B cell (primary cell): ENCODE data around the gene TAAR6. TPM values are rescaled to one million over a fixed set of nuclear protein-coding genes. Genes with fewer than 3 reads are reported as not detected.
"Not testable (repeated sequence)": the region's sequence is repeated elsewhere in the genome, so short reads cannot be mapped to it uniquely, and the experiment has no call there.

ENCODE experiments used
- ATAC-seq: fragments of 200-7000 bp; cut with Tn5 transposase; one replicate; pipeline ENCODE4 v1.10.0; 2021; ENCODE audit warnings: low read depth, mild to moderate bottlenecking, moderate number of reproducible peaks, moderate library complexity
- CTCF ChIA-PET: fragments of 350-600 bp; sonication (Branson Sonifier 250); formaldehyde crosslinking; loops from one replicate; lab custom pipeline; 2021; ENCODE audit warnings: antibody characterized with exemption, inconsistent platforms; lab: Charles Lee
- POLR2A ChIA-PET: fragments of 350-600 bp; sonication (Branson Sonifier 250); formaldehyde crosslinking; loops from one replicate; lab custom pipeline; 2021; ENCODE audit warnings: antibody characterized with exemption; lab: Charles Lee
- DNase-seq: peaks from one replicate; pipeline ENCODE4 v3.0.0; 2013
- H2AFZ ChIP-seq: 2 replicates; pipeline ENCODE4 v1.6.1; 2012; ENCODE audit warnings: mild to moderate bottlenecking, low read depth, low read length; ENCODE audit not compliant: insufficient read depth, poor library complexity, severe bottlenecking
- H3K27ac ChIP-seq, 2 donors: 1 replicate in 1 of 2; 2 replicates in 1 of 2; pipeline ENCODE4 v1.5.1; 2012 to 2013; ENCODE audit warnings: low read length in 2 of 2, mild to moderate bottlenecking in 2 of 2, moderate library complexity in 1 of 2
- H3K27me3 ChIP-seq, 4 experiments: fragments of 200-600 bp in 1 of 4; sonication (generic) in 1 of 4; replicated peaks in 1 of 4; 1 replicate in 2 of 4; 2 replicates in 2 of 4; pipeline versions ENCODE4 v1.6.1 to v1.7.0; 2013 to 2016; ENCODE audit warnings: low read length in 3 of 4, mild to moderate bottlenecking in 2 of 4, mixed read lengths in 1 of 4, moderate library complexity in 1 of 4; ENCODE audit not compliant: insufficient read depth in 4 of 4, control insufficient read depth in 3 of 4; ENCODE audit errors: control extremely low read depth in 1 of 4
- H3K36me3 ChIP-seq, 2 experiments: replicated peaks in 1 of 2; 1 replicate in 1 of 2; 2 replicates in 1 of 2; pipeline versions ENCODE4 v1.6.1 to v1.7.1; 2013; ENCODE audit warnings: low read length in 1 of 2; ENCODE audit not compliant: insufficient read depth in 2 of 2, control insufficient read depth in 1 of 2; ENCODE audit errors: control extremely low read depth in 1 of 2, extremely low read depth in 1 of 2
- H3K4me1 ChIP-seq, 2 donors: fragments of 200-600 bp in 1 of 2; sonication (generic) in 1 of 2; 1 replicate in 1 of 2; 2 replicates in 1 of 2; pipeline versions ENCODE4 v1.5.1 to v1.6.1; 2013 to 2017; ENCODE audit warnings: low read length in 2 of 2; ENCODE audit not compliant: control insufficient read depth in 2 of 2, insufficient read depth in 2 of 2
- H3K4me2 ChIP-seq: replicated peaks from 2 replicates; pipeline ENCODE3; 2012; ENCODE audit warnings: mild to moderate bottlenecking, low read depth, low read length; ENCODE audit not compliant: poor library complexity, severe bottlenecking
- H3K4me3 ChIP-seq, 5 experiments: fragments of 200-600 bp in 1 of 5; sonication (generic) in 1 of 5; 1 replicate in 3 of 5; 2 replicates in 2 of 5; pipeline versions ENCODE4 v1.5.1 to v1.7.0; 2011 to 2016; ENCODE audit warnings: low read length in 4 of 5, mild to moderate bottlenecking in 4 of 5, low read depth in 2 of 5, control low read depth in 1 of 5, moderate library complexity in 1 of 5; ENCODE audit not compliant: insufficient read depth in 1 of 5; ENCODE audit errors: control extremely low read depth in 1 of 5, extremely low read depth in 1 of 5
- H3K79me2 ChIP-seq: fragments of 200-600 bp; sonication (generic); one replicate; pipeline ENCODE4 v1.6.0; 2016; ENCODE audit warnings: low read length; ENCODE audit not compliant: control insufficient read depth, insufficient read depth
- H3K9ac ChIP-seq: fragments of 200-600 bp; sonication (generic); 2 replicates; pipeline ENCODE4 v1.6.1; 2017; ENCODE audit warnings: mild to moderate bottlenecking, low read length, moderate library complexity
- H3K9me3 ChIP-seq, 3 donors: one replicate each; pipeline versions ENCODE4 v1.6.1 to v1.7.1; 2013; ENCODE audit warnings: low read length in 2 of 3; ENCODE audit not compliant: control insufficient read depth in 2 of 3, insufficient read depth in 1 of 3; ENCODE audit errors: control extremely low read depth in 1 of 3
- H4K20me1 ChIP-seq: 2 replicates; pipeline ENCODE4 v1.6.0; 2012; ENCODE audit warnings: mild to moderate bottlenecking, low read length; ENCODE audit not compliant: insufficient read depth, control insufficient read depth, poor library complexity, severe bottlenecking
- H3K27ac Mint-ChIP-seq: one replicate; pipeline ENCODE4 v1.8.0; 2021; ENCODE audit warnings: mixed read lengths
- H3K27me3 Mint-ChIP-seq: one replicate; pipeline ENCODE4 v1.8.0; 2021; ENCODE audit warnings: mixed read lengths
- H3K4me1 Mint-ChIP-seq: one replicate; pipeline ENCODE4 v1.8.0; 2021; ENCODE audit warnings: mixed read lengths
- H3K4me3 Mint-ChIP-seq: one replicate; pipeline ENCODE4 v1.8.0; 2021; ENCODE audit warnings: mixed read lengths
- H3K9me3 Mint-ChIP-seq: one replicate; pipeline ENCODE4 v1.8.0; 2022; ENCODE audit warnings: mixed read lengths; ENCODE audit not compliant: insufficient read depth
- EZH2 ChIP-seq: IDR thresholded peaks from 2 replicates; pipeline ENCODE4 v1.6.1; 2012; ENCODE audit warnings: borderline replicate concordance, low read depth, mild to moderate bottlenecking, moderate library complexity, low read length; ENCODE audit not compliant: insufficient read depth, poor library complexity, severe bottlenecking
- WGBS: methylation state at CpG from one replicate; pipeline ENCODE4 v1.1.5; 2013; ENCODE audit warnings: missing lambda C conversion rate; ENCODE audit not compliant: insufficient coverage; 5-methylcytosine and 5-hydroxymethylcytosine counted together
- intact Hi-C: fragments of 100-400 bp; cut with micrococcal nuclease; formaldehyde crosslinking; loops from one replicate; pipeline ENCODE4 v1.10.0; 2022
- polyA plus RNA-seq: library from polyadenylated mRNA; depleted of rRNA; stranded (reverse); fragments of >200 nt; gene quantifications from 2 replicates; pipeline ENCODE4 v1.2.3, GENCODE V29; 2012
- total RNA-seq, 2 donors: library from RNA; stranded (reverse); fragments of 120-200 nt in 1 of 2; gene quantifications; 1 replicate in 1 of 2; 2 replicates in 1 of 2; pipeline versions ENCODE4 v1.2.3 to v1.2.4, GENCODE V29; 2013 to 2022
- TF ChIP-seq, protein P1 (sequence below): fragments of 200-600 bp; IDR thresholded peaks from one replicate; pipeline ENCODE4 v1.8.0; 2022; ENCODE audit warnings: antibody characterized with exemption, mild to moderate bottlenecking

Gene TAAR6
- total and polyA plus RNA-seq, 2 donors (not counting 1 experiment from before 2014, with no cell fraction given), result not detected

DNA sequence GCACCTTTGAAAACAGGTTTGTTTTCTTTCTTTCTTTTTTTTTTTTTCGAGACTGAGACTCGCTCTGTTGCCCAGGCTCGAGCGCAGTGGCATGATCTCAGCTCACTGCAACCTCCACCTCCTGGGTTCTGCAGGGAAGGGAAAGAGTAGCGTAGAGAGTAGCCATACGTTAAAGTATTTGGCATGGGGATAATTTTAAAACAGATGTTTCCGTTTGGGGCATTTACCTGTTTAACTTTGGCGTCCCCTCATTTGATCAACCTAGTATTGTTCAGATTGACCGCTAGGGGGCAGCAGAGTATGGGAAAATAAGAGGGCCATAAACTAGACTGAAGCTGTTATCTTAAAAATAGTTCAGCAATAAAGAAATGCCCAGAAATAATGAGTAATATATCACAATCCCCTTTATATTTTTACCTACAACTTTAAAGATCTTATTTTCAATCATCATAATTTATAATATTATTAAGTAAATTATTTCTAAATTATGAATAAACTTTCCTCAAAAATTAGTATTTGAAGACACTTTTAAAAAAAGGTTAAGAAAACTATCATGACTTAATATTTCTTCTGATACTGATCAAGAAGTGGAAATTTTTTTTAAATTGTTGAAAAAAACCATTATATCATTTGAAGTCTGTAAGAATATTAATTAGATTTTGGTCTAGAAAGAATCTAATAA lies 39.7 kb upstream of the TAAR6 start:
- peak overlapping the region in 4 of 5 experiments; percentile 7 to 54 (median 46) for H3K4me3 ChIP-seq
- no peaks in the 10 kb centered on the region for H3K9me3 ChIP-seq
- H3K36me3 ChIP-seq, result no peaks in the 10 kb centered on the region
- ChIA-PET CTCF (interaction anchor here (0.5 to 2.8 kb wide), 32 partner anchors 8 to 1386 kb away, joined by 3 to 45 read pairs (median 4); partner anchors contain the start of genes SLC18B1 and STX7), POLR2A (interaction anchor here (0.7 kb wide), 1 partner anchor 18 kb away, joined by 3 read pairs; the partner anchor contains the start of gene STX7)
- peak; percentile 71 for ATAC-seq
- intact Hi-C loops, result loop anchor here (1.0 to 10.0 kb wide), 6 partner anchors 16 to 1564 kb away; partner anchors contain the start of gene SLC18B1
- H3K27ac ChIP-seq, result no peak overlapping the region
- peak overlapping the region; percentile 73 for H2AFZ ChIP-seq
- peak; percentile 82 for DNase-seq
- H3K79me2 ChIP-seq, result peaks cover 5% of the 10 kb centered on the region
- peak overlapping the region; percentile 54 for H3K9ac ChIP-seq
- TF ChIP-seq, protein P1, sequence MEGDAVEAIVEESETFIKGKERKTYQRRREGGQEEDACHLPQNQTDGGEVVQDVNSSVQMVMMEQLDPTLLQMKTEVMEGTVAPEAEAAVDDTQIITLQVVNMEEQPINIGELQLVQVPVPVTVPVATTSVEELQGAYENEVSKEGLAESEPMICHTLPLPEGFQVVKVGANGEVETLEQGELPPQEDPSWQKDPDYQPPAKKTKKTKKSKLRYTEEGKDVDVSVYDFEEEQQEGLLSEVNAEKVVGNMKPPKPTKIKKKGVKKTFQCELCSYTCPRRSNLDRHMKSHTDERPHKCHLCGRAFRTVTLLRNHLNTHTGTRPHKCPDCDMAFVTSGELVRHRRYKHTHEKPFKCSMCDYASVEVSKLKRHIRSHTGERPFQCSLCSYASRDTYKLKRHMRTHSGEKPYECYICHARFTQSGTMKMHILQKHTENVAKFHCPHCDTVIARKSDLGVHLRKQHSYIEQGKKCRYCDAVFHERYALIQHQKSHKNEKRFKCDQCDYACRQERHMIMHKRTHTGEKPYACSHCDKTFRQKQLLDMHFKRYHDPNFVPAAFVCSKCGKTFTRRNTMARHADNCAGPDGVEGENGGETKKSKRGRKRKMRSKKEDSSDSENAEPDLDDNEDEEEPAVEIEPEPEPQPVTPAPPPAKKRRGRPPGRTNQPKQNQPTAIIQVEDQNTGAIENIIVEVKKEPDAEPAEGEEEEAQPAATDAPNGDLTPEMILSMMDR, result peak; percentile 90
- no peak for TF ChIP-seq EZH2
- peak overlapping the region; percentile 77 for H3K4me2 ChIP-seq
- no peaks in the 10 kb centered on the region for H3K9me3 Mint-ChIP-seq
- WGBS, result 0% methylated on average over 2 of the region's 9 CpGs
- H3K27ac Mint-ChIP-seq, result peak overlapping the region; percentile 77
- peaks cover 3 to 4% of the 10 kb centered on the region in 2 donors for H3K4me1 ChIP-seq
- peaks cover 4% of the 10 kb centered on the region for H3K4me1 Mint-ChIP-seq
- H3K27me3 Mint-ChIP-seq, result no peaks in the 10 kb centered on the region
- H3K27me3 ChIP-seq, result no peaks in the 10 kb centered on the region
- H4K20me1 ChIP-seq, result no peaks in the 10 kb centered on the region
- peak overlapping the region; percentile 85 for H3K4me3 Mint-ChIP-seq

DNA sequence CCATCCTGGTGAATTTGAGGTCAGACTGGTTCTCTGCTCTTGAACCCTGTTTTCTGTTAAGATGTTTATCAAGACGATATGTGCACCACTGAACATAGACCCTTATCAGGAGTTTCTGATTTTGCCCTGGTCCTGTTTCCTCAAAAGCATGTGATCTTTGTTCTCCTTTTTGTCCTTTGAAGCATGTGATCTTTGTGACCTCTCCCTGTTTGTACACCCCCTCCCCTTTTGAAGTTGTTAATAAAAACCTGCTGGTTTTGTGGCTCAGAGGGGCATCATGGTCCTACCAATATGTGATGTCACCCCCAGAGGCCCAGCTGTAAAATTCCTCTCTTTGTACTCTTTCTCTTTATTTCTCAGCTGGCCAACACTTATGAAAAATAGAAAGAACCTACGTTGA lies 35.6 kb upstream of the TAAR6 start:
- H3K4me2 ChIP-seq, H3K36me3 ChIP-seq, H3K9ac ChIP-seq, H3K9me3 ChIP-seq, H3K4me3 ChIP-seq, H3K4me1 Mint-ChIP-seq, H2AFZ ChIP-seq, H3K27ac Mint-ChIP-seq, POLR2A ChIA-PET, H3K27ac ChIP-seq, ATAC-seq, DNase-seq, H3K79me2 ChIP-seq, H4K20me1 ChIP-seq, H3K4me1 ChIP-seq, CTCF ChIA-PET, H3K4me3 Mint-ChIP-seq, H3K27me3 ChIP-seq, H3K9me3 Mint-ChIP-seq: not testable (repeated sequence)
- intact Hi-C loops, result loop anchor here (5.0 to 10.0 kb wide), 2 partner anchors 1383 to 1560 kb away; no protein-coding TSS in a partner anchor
- H3K27me3 Mint-ChIP-seq, result peaks cover 10% of the 10 kb centered on the region
- WGBS, result no CpG with 5 or more reads among the region's 2 CpGs
